ENCODE results near the gene PRICKLE3. TPM values are rescaled to one million over a fixed set of nuclear protein-coding genes. Genes with fewer than 3 reads are reported as not detected.

The PRICKLE3 gene
- total and polyA plus RNA-seq, 8 donors: 3.7 to 65.1 (median 7.1) TPM

DNA sequence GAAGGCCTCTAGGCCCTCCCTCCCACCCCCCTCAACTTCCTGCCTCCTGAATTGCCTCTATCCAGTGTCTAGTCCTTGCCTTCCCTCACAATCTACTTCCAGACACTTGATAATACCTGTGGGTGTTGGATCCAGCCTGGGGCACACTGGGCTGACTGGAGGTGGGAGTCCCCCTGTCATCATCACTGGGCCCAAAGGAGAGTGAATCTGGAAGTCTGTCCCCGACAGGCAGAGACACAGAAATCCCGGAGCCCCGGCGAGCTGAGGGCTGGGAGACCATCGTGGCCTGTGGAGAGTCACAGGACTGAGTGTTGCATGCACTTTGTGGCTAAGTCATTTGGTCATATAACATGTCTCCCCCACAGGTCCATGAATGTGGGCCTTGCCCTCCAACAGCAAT, 22.2 kb upstream of the PRICKLE3 start:
- H3K4me3 ChIP-seq: no peak overlapping the region
- 85 to 96% (median 91%) methylated on average over 5 of the region's 5 CpGs for WGBS, 5 donors
- intact Hi-C loops (cut with DNase I; ENCODE audit: low total_unique reads): no loop called here
- H3K27me3 ChIP-seq: peaks cover 0 to 10% (median 0%) of the 10 kb centered on the region in 3 donors
- no peaks in the 10 kb centered on the region for H3K4me1 ChIP-seq
- H3K9me3 ChIP-seq: no peaks in the 10 kb centered on the region
- H3K27ac ChIP-seq: no peak overlapping the region
- no peaks in the 10 kb centered on the region for H3K36me3 ChIP-seq
- TF ChIP-seq EP300 (IDR thresholded peaks at IDR 0.05): no peak
- no peak for TF ChIP-seq POLR2AphosphoS5 (IDR thresholded peaks at IDR 0.05)
- TF ChIP-seq POLR2A (IDR thresholded peaks at IDR 0.05): no peak
- TF ChIP-seq, protein P1, sequence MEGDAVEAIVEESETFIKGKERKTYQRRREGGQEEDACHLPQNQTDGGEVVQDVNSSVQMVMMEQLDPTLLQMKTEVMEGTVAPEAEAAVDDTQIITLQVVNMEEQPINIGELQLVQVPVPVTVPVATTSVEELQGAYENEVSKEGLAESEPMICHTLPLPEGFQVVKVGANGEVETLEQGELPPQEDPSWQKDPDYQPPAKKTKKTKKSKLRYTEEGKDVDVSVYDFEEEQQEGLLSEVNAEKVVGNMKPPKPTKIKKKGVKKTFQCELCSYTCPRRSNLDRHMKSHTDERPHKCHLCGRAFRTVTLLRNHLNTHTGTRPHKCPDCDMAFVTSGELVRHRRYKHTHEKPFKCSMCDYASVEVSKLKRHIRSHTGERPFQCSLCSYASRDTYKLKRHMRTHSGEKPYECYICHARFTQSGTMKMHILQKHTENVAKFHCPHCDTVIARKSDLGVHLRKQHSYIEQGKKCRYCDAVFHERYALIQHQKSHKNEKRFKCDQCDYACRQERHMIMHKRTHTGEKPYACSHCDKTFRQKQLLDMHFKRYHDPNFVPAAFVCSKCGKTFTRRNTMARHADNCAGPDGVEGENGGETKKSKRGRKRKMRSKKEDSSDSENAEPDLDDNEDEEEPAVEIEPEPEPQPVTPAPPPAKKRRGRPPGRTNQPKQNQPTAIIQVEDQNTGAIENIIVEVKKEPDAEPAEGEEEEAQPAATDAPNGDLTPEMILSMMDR (IDR thresholded peaks at IDR 0.05): no peak
- no peak for DNase-seq

DNA sequence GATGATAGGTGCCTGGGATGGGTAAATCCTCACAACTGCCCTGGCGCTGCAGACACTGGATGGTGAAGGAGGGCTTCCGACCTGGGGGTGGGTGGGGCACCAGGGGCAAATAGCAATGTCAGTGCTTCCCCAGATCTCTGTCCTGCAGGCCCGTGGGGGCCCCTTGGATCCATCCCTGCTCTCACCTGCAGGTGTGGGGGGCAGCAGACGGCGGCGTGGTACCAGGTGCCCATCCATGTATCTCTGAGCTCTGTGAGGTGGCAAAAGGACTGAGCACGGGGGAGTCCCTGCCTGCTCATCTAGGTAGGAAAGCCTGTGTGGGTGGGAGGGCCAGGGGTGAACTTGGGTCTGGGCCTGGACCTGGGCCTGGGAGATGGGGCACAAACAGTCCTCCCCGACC, 20.4 kb upstream of the PRICKLE3 start:
- TF ChIP-seq POLR2AphosphoS5 (IDR thresholded peaks at IDR 0.05) (no peak), EP300 (IDR thresholded peaks at IDR 0.05) (no peak), POLR2A (IDR thresholded peaks at IDR 0.05) (no peak)
- TF ChIP-seq, protein P1 (IDR thresholded peaks at IDR 0.05): no peak
- Histone ChIP-seq H3K9me3 (no peaks in the 10 kb centered on the region), H3K27me3 (peaks cover 0 to 10% (median 0%) of the 10 kb centered on the region in 3 donors), H3K27ac (no peak overlapping the region), H3K36me3 (no peaks in the 10 kb centered on the region), H3K4me1 (no peaks in the 10 kb centered on the region), H3K4me3 (no peak overlapping the region)
- intact Hi-C loops (cut with DNase I; ENCODE audit: low total_unique reads): no loop called here
- WGBS, 5 donors: 65 to 89% (median 76%) methylated on average over 2 to 8 of the region's 8 CpGs
- DNase-seq: no peak

DNA sequence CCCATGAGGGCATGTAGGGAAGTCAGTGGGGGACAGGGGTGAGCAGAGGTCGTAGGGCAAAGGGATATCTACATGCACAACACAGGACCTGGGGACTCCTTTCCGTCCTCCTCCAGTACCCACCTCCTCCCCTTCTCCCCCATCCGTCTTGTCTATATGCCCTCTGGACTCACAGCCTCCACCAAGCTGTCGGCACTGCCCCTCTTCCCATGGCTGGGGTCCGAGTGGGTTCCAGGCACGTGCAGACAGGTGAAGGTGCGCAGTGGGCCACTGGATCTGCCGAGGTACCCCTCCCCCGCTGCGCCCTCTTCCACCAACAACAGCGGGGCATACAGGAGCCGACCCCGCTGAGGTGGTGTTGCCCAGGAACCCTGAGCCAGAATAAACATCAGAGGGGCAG, 19.3 kb upstream of the PRICKLE3 start:
- Histone ChIP-seq H3K36me3 (no peaks in the 10 kb centered on the region), H3K27me3 (peaks cover 0 to 10% (median 0%) of the 10 kb centered on the region in 3 donors), H3K9me3 (no peaks in the 10 kb centered on the region), H3K27ac (no peak overlapping the region), H3K4me3 (no peak overlapping the region), H3K4me1 (peaks cover 0 to 6% (median 2%) of the 10 kb centered on the region in 4 donors)
- intact Hi-C loops (cut with DNase I; ENCODE audit: low total_unique reads): no loop called here
- TF ChIP-seq, protein P1 (IDR thresholded peaks at IDR 0.05): no peak
- TF ChIP-seq EP300 (IDR thresholded peaks at IDR 0.05) (no peak), POLR2AphosphoS5 (IDR thresholded peaks at IDR 0.05) (no peak)
- no peak for DNase-seq
- WGBS, 5 donors: 61 to 82% (median 76%) methylated on average over 2 to 13 of the region's 13 CpGs

DNA sequence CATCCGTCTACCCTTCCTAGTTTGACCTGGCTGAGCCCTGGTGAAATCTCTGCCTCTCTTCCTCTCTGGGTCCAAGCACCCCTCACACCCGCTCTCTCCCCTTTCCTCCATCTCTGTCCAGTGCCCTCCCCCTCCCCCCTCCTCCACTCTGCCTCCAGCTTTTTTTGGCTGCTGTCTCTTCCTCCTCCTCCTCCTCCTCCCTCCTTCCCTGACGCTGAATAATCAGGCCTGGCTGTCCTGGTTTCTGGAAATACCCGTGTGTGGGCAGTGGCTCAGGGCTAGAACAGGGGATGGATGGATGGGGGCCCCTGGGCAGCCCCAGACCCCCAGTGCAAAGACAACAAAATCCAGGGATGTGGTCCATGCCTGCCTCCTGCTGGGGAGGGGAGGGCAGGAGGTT, 18.5 kb upstream of the PRICKLE3 start:
- Histone ChIP-seq H3K4me1 (peaks cover 0 to 12% (median 5%) of the 10 kb centered on the region in 4 donors), H3K27me3 (peaks cover 0 to 10% (median 0%) of the 10 kb centered on the region in 3 donors), H3K4me3 (no peak overlapping the region), H3K9me3 (no peaks in the 10 kb centered on the region), H3K36me3 (no peaks in the 10 kb centered on the region), H3K27ac (no peak overlapping the region)
- 44 to 71% (median 49%) methylated on average over 4 of the region's 4 CpGs for WGBS, 5 donors
- TF ChIP-seq EP300 (IDR thresholded peaks at IDR 0.05) (no peak), POLR2A (IDR thresholded peaks at IDR 0.05) (no peak), POLR2AphosphoS5 (IDR thresholded peaks at IDR 0.05) (no peak)
- TF ChIP-seq, protein P1 (IDR thresholded peaks at IDR 0.05): no peak
- intact Hi-C loops (cut with DNase I; ENCODE audit: low total_unique reads): no loop called here
- no peak for DNase-seq
